ENCODE data around the gene CEP112. TPM values are rescaled to one million over a fixed set of nuclear protein-coding genes. Genes with fewer than 3 reads are reported as not detected.
A peak's percentile ranks its signal among the peaks of the same experiment; 100 is the strongest.

The CEP112 gene
- polyA plus RNA-seq, 1 donor (not counting 4 experiments of a cell fraction or from before 2014, with no cell fraction given) = 2.6 TPM

DNA sequence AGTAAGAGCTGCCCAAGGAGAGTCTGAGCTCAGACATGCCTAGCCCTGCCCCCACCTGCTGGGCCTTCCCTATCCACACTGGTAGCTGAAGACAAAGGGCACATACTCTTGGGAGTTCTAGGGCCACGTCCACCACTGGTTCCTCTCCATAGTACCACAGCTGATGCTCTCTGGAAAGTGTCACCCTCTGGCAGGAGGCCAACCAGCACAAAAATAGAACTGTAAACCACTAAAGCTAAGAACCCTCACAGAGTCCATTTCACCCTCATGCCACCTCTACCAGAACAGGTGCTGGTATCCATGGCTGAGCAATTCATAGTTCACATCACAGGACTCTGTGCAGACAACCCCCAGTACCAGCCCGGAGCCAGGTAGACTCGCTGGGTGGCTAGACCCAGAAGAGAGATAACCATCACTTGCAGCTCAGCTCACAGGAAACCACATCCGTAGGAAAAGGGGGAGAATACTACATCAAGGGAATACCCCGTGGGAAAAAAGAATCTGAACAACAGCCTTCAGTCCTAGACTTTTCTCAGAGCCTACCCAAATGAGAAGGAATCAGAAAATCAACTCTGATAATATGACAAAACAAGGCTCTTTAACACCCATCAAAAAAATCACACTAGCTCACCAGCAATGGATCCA lies 115.3 kb downstream of the CEP112 start:
- Histone ChIP-seq H4K20me1 (ENCODE audit: control insufficient read depth, extremely low read depth, insufficient read depth, low read length) (no peaks in the 10 kb centered on the region), H3K4me3 (ENCODE audit: control insufficient read depth in 2 of 3, extremely low read depth in 1 of 3, insufficient read depth in 2 of 3, low read depth in 1 of 3, low read length in 3 of 3) (no peak overlapping the region), H3K9me3 (ENCODE audit: control insufficient read depth, low read depth, low read length) (no peaks in the 10 kb centered on the region), H2AFZ (ENCODE audit: control insufficient read depth, low read length) (no peak overlapping the region), H3K9me1 (ENCODE audit: control insufficient read depth, extremely low read depth, insufficient read depth, low read length) (no peaks in the 10 kb centered on the region), H3K4me2 (ENCODE audit: control insufficient read depth, extremely low read depth, insufficient read depth, low read depth, low read length) (no peak overlapping the region), H3K4me1 (ENCODE audit: control insufficient read depth, extremely low read depth, insufficient read depth, low read length) (no peaks in the 10 kb centered on the region), H3K36me3 (ENCODE audit: control insufficient read depth in 2 of 2, extremely low read depth in 1 of 2, insufficient read depth in 2 of 2, low read length in 2 of 2) (no peaks in the 10 kb centered on the region), H3K27me3 (ENCODE audit: control insufficient read depth, extremely low read depth, insufficient read depth, low read length) (no peaks in the 10 kb centered on the region), H3K79me2 (ENCODE audit: control insufficient read depth, insufficient read depth, low read length) (no peaks in the 10 kb centered on the region), H3K9ac (ENCODE audit: control insufficient read depth, extremely low read depth, insufficient read depth, low read length) (no peak overlapping the region), H3K27ac (ENCODE audit: control insufficient read depth, insufficient read depth, low read length) (no peak overlapping the region)
- no peak for TF ChIP-seq EZH2 (IDR thresholded peaks at IDR 0.05; ENCODE audit: low read length)
- TF ChIP-seq, protein P1, sequence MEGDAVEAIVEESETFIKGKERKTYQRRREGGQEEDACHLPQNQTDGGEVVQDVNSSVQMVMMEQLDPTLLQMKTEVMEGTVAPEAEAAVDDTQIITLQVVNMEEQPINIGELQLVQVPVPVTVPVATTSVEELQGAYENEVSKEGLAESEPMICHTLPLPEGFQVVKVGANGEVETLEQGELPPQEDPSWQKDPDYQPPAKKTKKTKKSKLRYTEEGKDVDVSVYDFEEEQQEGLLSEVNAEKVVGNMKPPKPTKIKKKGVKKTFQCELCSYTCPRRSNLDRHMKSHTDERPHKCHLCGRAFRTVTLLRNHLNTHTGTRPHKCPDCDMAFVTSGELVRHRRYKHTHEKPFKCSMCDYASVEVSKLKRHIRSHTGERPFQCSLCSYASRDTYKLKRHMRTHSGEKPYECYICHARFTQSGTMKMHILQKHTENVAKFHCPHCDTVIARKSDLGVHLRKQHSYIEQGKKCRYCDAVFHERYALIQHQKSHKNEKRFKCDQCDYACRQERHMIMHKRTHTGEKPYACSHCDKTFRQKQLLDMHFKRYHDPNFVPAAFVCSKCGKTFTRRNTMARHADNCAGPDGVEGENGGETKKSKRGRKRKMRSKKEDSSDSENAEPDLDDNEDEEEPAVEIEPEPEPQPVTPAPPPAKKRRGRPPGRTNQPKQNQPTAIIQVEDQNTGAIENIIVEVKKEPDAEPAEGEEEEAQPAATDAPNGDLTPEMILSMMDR (optimal IDR thresholded peaks at IDR 0.05 in 1 of 3, IDR thresholded peaks at IDR 0.05 in 1 of 3, conservative IDR thresholded peaks at IDR 0.05 in 1 of 3; ENCODE audit: extremely low read depth in 1 of 3, insufficient read depth in 2 of 3, low read length in 3 of 3) = no peak
- peak; percentile 17 for FAIRE-seq
- DNase-seq (ENCODE audit: low read depth, low spot score) = no peak
- dilution Hi-C loops (cut with MboI; ENCODE audit: extremely low pct_ligation_motif_present, low sequenced_read_pairs) = no loop called here

DNA sequence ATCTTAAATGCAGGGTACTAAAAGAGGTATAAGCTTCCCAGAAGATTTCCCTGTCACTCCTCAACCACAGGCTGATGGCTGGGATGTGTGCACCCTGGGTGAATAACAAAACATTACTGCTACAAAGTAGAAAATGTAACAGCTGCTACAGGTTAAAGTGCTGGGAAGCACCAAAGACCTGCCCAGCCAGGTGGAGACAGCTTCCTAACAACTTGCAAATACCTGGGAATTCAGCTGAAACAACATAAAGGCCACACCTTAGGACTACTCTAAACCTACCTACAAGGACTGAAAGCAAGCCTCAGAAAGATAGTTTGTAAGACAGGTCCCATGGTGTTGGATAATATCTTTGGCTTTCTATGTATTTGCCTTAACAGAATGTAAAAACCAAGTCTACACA lies 118.5 kb downstream of the CEP112 start:
- dilution Hi-C loops (cut with MboI; ENCODE audit: extremely low pct_ligation_motif_present, low sequenced_read_pairs) = no loop called here
- H3K79me2 ChIP-seq (ENCODE audit: control insufficient read depth, insufficient read depth, low read length) = no peaks in the 10 kb centered on the region
- no peak overlapping the region for H2AFZ ChIP-seq (ENCODE audit: control insufficient read depth, low read length)
- no peak overlapping the region for H3K4me2 ChIP-seq (ENCODE audit: control insufficient read depth, extremely low read depth, insufficient read depth, low read depth, low read length)
- no peak overlapping the region for H3K27ac ChIP-seq (ENCODE audit: control insufficient read depth, insufficient read depth, low read length)
- H3K9me1 ChIP-seq (ENCODE audit: control insufficient read depth, extremely low read depth, insufficient read depth, low read length) = no peaks in the 10 kb centered on the region
- no peak overlapping the region for H3K4me3 ChIP-seq (ENCODE audit: control insufficient read depth in 2 of 3, extremely low read depth in 1 of 3, insufficient read depth in 2 of 3, low read depth in 1 of 3, low read length in 3 of 3)
- H4K20me1 ChIP-seq (ENCODE audit: control insufficient read depth, extremely low read depth, insufficient read depth, low read length) = no peaks in the 10 kb centered on the region
- H3K27me3 ChIP-seq (ENCODE audit: control insufficient read depth, extremely low read depth, insufficient read depth, low read length) = no peaks in the 10 kb centered on the region
- FAIRE-seq (no peak), DNase-seq (ENCODE audit: low read depth, low spot score) (no peak)
- H3K36me3 ChIP-seq (ENCODE audit: control insufficient read depth in 2 of 2, extremely low read depth in 1 of 2, insufficient read depth in 2 of 2, low read length in 2 of 2) = no peaks in the 10 kb centered on the region
- H3K9me3 ChIP-seq (ENCODE audit: control insufficient read depth, low read depth, low read length) = no peaks in the 10 kb centered on the region
- H3K4me1 ChIP-seq (ENCODE audit: control insufficient read depth, extremely low read depth, insufficient read depth, low read length) = no peaks in the 10 kb centered on the region
- H3K9ac ChIP-seq (ENCODE audit: control insufficient read depth, extremely low read depth, insufficient read depth, low read length) = no peak overlapping the region
- TF ChIP-seq, protein P1 (optimal IDR thresholded peaks at IDR 0.05 in 1 of 3, IDR thresholded peaks at IDR 0.05 in 1 of 3, conservative IDR thresholded peaks at IDR 0.05 in 1 of 3; ENCODE audit: extremely low read depth in 1 of 3, insufficient read depth in 2 of 3, low read length in 3 of 3) = no peak
- no peak for TF ChIP-seq EZH2 (IDR thresholded peaks at IDR 0.05; ENCODE audit: low read length)

Data from keratinocyte (primary cell).